ENCODE data around the gene THBS1. TPM values are rescaled to one million over a fixed set of nuclear protein-coding genes. Genes with fewer than 3 reads are reported as not detected.

The THBS1 gene
- total RNA-seq, 1 donor from 2014 or later, result 337 TPM

DNA sequence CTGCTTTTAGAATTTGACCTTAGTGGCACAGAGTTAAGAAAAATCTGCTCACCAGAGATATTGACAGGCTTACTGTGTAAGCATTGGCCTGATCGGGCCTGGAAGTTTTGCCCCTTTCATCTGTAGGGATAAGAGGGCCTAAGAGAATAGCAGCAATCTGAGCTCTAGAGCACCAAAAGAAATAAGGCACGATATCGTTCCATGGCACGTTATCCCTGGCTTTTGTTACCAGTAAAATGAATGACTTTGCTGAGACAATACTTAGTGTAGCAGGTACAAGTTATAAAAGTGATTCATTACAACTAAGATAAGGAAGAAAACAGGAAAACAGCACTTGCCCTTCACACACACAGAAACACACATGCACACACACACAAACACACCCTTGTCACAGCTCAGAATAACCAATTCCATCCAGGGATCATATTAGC, 5.0 kb downstream of the THBS1 start:
- H3K4me3 Mint-ChIP-seq, result no peak overlapping the region
- no peak for DNase-seq (ENCODE audit: low spot score in 2 of 2, unreplicated experiment in 2 of 2)

DNA sequence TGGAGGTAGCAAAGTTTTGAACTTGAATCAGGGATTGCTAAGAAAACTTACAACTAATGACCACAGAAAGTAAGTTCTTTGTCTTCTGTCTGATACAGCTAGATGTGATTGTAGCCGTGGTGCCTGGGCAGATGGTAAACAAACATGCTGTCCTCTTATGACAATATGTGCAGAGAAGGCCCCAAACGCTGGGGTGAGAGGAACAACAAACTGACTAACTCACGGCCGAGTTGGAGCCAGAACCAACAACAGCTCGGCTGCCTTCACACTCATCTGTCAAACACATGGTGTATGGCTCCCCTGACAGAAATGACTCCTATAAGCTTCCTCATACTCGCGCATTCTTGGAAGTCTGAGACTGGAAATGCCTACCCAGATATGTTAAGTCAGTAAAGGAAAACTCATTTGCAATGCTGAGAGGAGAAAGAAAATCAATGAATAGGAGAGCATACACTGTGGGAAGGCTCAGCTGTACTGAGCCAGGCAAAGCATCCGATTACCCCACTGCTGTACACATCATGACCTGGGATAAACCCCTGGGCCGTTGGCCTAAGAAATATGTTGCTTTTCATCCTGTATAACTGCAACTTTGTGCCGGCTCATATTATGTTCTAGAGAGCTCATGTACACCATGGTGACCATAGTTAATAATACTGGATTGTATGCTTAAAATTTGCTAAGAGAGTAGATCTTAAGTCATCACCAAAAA, 5.7 kb downstream of the THBS1 start:
- Mint-ChIP-seq H3K36me3 (peaks cover 53% of the 10 kb centered on the region), H3K9me3 (no peaks in the 10 kb centered on the region), H3K27me3 (ENCODE audit: low read depth) (no peaks in the 10 kb centered on the region), H3K27ac (no peak overlapping the region), H3K4me1 (peaks cover 20% of the 10 kb centered on the region), H3K4me3 (no peak overlapping the region)
- DNase-seq (ENCODE audit: low spot score in 2 of 2, unreplicated experiment in 2 of 2), result no peak
- TF ChIP-seq, protein P1, sequence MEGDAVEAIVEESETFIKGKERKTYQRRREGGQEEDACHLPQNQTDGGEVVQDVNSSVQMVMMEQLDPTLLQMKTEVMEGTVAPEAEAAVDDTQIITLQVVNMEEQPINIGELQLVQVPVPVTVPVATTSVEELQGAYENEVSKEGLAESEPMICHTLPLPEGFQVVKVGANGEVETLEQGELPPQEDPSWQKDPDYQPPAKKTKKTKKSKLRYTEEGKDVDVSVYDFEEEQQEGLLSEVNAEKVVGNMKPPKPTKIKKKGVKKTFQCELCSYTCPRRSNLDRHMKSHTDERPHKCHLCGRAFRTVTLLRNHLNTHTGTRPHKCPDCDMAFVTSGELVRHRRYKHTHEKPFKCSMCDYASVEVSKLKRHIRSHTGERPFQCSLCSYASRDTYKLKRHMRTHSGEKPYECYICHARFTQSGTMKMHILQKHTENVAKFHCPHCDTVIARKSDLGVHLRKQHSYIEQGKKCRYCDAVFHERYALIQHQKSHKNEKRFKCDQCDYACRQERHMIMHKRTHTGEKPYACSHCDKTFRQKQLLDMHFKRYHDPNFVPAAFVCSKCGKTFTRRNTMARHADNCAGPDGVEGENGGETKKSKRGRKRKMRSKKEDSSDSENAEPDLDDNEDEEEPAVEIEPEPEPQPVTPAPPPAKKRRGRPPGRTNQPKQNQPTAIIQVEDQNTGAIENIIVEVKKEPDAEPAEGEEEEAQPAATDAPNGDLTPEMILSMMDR (IDR thresholded peaks at IDR 0.05; ENCODE audit: unreplicated experiment), result no peak

More for the DNA sequence above, 5.0 kb downstream of the THBS1 start:
- Mint-ChIP-seq H3K9me3 (no peaks in the 10 kb centered on the region), H3K27me3 (ENCODE audit: low read depth) (no peaks in the 10 kb centered on the region), H3K36me3 (peaks cover 46% of the 10 kb centered on the region), H3K27ac (no peak overlapping the region), H3K4me1 (peaks cover 26% of the 10 kb centered on the region)
- TF ChIP-seq, protein P1 (IDR thresholded peaks at IDR 0.05; ENCODE audit: unreplicated experiment), result no peak

DNA sequence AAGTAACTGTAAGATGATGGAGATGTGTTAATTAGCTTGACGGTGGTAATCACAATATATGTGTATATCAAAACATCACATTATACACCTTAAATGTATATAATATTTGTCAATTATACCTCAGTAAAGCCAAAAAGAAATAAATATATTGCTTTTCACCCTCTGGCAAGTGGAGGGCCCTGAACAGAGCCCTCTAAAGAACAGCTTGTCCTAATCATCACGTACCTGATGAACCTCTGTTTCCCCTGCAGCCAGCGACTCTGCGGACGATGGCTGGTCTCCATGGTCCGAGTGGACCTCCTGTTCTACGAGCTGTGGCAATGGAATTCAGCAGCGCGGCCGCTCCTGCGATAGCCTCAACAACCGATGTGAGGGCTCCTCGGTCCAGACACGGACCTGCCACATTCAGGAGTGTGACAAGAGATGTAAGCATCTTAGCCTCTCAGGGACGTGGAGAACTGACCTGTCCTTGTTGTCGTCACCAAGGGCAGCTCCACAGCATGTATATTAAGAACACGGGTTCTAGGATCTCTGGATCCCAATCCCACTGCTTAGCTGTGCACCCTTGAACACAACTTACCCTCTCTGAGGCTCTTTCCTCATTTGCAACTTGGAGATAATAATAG, 6.3 kb downstream of the THBS1 start:
- no peaks in the 10 kb centered on the region for H3K27me3 Mint-ChIP-seq (ENCODE audit: low read depth)
- H3K36me3 Mint-ChIP-seq, result peaks cover 57% of the 10 kb centered on the region
- H3K9me3 Mint-ChIP-seq, result no peaks in the 10 kb centered on the region
- H3K27ac Mint-ChIP-seq, result no peak overlapping the region
- no peak overlapping the region for H3K4me3 Mint-ChIP-seq
- TF ChIP-seq, protein P1 (IDR thresholded peaks at IDR 0.05; ENCODE audit: unreplicated experiment), result no peak
- peaks cover 13% of the 10 kb centered on the region for H3K4me1 Mint-ChIP-seq
- no peak for DNase-seq (ENCODE audit: low spot score in 2 of 2, unreplicated experiment in 2 of 2)

DNA sequence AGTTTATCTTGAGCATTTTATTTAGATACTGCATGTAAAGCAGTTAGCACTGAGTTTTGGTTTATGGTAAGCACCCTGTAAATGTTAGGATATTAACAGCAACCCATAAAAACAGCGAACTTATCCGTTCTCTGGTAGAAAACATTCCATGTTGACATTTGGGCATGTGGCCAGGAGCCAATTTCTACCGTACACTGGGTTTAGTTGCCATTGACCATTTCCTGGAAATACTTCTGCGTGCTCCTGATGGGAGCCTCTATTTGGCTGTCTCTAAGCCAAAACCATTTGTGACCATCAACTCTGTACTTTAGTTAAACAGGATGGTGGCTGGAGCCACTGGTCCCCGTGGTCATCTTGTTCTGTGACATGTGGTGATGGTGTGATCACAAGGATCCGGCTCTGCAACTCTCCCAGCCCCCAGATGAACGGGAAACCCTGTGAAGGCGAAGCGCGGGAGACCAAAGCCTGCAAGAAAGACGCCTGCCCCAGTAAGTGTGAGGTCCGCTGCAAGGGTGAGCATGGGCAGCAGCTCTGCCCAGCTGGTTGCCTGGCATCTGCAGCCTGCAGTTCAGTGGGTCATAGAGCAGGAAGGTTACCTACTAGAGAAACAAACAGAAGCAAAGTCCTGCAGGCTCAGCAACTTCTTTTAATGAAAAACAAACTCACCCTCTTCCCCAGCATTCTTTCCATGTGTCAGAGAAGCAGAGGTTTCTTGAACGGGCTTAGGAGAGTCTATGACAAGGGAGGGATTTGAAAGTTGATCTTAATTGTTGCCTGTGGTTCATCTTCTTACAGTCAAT, 7.1 kb downstream of the THBS1 start:
- DNase-seq (ENCODE audit: low spot score in 2 of 2, unreplicated experiment in 2 of 2), result no peak
- Mint-ChIP-seq H3K27ac (no peak overlapping the region), H3K27me3 (ENCODE audit: low read depth) (no peaks in the 10 kb centered on the region), H3K9me3 (no peaks in the 10 kb centered on the region), H3K36me3 (peaks cover 64% of the 10 kb centered on the region), H3K4me1 (peaks cover 9% of the 10 kb centered on the region), H3K4me3 (no peak overlapping the region)
- TF ChIP-seq, protein P1 (IDR thresholded peaks at IDR 0.05; ENCODE audit: unreplicated experiment), result no peak

DNA sequence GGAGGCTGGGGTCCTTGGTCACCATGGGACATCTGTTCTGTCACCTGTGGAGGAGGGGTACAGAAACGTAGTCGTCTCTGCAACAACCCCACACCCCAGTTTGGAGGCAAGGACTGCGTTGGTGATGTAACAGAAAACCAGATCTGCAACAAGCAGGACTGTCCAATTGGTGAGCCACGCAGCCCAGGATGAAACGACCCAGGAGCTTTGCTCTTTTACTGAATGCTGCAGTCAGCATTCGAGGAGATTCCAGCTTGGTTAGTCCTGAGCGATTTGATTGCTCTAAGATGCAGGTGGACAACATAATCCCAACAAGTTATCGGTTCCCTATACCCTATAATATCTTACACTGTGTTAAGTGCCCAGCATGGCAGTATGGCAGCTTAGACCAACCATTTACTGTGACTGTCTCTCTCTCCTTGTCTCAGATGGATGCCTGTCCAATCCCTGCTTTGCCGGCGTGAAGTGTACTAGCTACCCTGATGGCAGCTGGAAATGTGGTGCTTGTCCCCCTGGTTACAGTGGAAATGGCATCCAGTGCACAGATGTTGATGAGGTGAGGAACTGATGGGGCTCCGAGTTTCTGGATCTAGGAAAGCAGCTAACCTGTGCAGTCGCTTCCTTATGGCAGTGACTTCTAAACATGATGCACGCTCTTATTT, 7.8 kb downstream of the THBS1 start:
- Mint-ChIP-seq H3K4me3 (no peak overlapping the region), H3K27me3 (ENCODE audit: low read depth) (no peaks in the 10 kb centered on the region), H3K36me3 (peaks cover 65% of the 10 kb centered on the region), H3K27ac (no peak overlapping the region), H3K4me1 (peaks cover 2% of the 10 kb centered on the region), H3K9me3 (no peaks in the 10 kb centered on the region)
- TF ChIP-seq, protein P1 (IDR thresholded peaks at IDR 0.05; ENCODE audit: unreplicated experiment), result no peak
- no peak for DNase-seq (ENCODE audit: low spot score in 2 of 2, unreplicated experiment in 2 of 2)
